ENCODE data around the gene DGCR2. TPM values are rescaled to one million over a fixed set of nuclear protein-coding genes. Genes with fewer than 3 reads are reported as not detected.

DGCR2 gene
- polyA plus RNA-seq, 1 donor from 2014 or later, result 67.1 TPM

DNA sequence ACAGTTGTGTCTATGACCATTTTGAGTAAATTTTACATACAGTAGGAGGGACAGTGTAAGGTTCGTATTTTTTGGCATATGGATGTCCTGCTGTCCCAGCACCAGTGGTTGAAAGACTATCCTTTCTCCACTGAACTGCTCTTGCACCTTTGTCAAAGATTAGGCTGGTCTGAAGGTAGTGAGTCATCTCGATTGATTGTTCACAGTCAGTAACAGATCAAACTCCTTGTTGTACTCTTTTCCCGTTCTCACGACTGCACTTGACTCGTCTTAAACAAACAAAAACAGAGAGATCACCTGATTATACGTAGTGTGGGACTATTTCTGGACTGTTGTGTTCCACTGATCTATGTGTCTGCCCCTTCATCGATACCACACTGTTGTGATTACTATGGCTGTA lies 77.1 kb downstream of the DGCR2 start:
- Histone ChIP-seq H3K36me3 (ENCODE audit: insufficient read depth, low read length) (no peaks in the 10 kb centered on the region), H3K4me2 (ENCODE audit: low read length) (no peak overlapping the region), H3F3A (ENCODE audit: insufficient read depth, low read length, poor library complexity, severe bottlenecking) (no peaks in the 10 kb centered on the region), H3K9me2 (ENCODE audit: insufficient read depth, low read length) (no peaks in the 10 kb centered on the region), H3K9me3 (ENCODE audit: low read length) (no peaks in the 10 kb centered on the region), H4K20me1 (ENCODE audit: insufficient read depth) (no peaks in the 10 kb centered on the region), H3K27ac (ENCODE audit: low read length) (no peak overlapping the region), H3K79me2 (replicated peaks; ENCODE audit: insufficient read depth, low read length) (no peaks in the 10 kb centered on the region), H2AFZ (ENCODE audit: low read depth, low read length) (no peak overlapping the region), H3K9ac (ENCODE audit: low read length) (no peak overlapping the region), H3K4me3 (ENCODE audit: low read length) (no peak overlapping the region), H3K27me3 (ENCODE audit: insufficient read depth, low read depth, low read length) (no peaks in the 10 kb centered on the region)
- TF ChIP-seq RAD21 (conservative IDR thresholded peaks at IDR 0.05) (no peak), TAF1 (IDR thresholded peaks at IDR 0.05; ENCODE audit: low read depth) (no peak), EP300 (conservative IDR thresholded peaks at IDR 0.05; ENCODE audit: poor library complexity, severe bottlenecking) (no peak), CTCF (IDR thresholded peaks at IDR 0.05; ENCODE audit: poor library complexity, severe bottlenecking) (no peak), SMC3 (conservative IDR thresholded peaks at IDR 0.05; ENCODE audit: poor library complexity) (no peak), MXI1 (conservative IDR thresholded peaks at IDR 0.05; ENCODE audit: poor library complexity, severe bottlenecking) (no peak), EZH2 (IDR thresholded peaks at IDR 0.05; ENCODE audit: borderline replicate concordance, insufficient read depth, low read length, poor library complexity, severe bottlenecking) (no peak), POLR2AphosphoS5 (IDR thresholded peaks at IDR 0.05) (no peak)
- TF ChIP-seq, protein P1, sequence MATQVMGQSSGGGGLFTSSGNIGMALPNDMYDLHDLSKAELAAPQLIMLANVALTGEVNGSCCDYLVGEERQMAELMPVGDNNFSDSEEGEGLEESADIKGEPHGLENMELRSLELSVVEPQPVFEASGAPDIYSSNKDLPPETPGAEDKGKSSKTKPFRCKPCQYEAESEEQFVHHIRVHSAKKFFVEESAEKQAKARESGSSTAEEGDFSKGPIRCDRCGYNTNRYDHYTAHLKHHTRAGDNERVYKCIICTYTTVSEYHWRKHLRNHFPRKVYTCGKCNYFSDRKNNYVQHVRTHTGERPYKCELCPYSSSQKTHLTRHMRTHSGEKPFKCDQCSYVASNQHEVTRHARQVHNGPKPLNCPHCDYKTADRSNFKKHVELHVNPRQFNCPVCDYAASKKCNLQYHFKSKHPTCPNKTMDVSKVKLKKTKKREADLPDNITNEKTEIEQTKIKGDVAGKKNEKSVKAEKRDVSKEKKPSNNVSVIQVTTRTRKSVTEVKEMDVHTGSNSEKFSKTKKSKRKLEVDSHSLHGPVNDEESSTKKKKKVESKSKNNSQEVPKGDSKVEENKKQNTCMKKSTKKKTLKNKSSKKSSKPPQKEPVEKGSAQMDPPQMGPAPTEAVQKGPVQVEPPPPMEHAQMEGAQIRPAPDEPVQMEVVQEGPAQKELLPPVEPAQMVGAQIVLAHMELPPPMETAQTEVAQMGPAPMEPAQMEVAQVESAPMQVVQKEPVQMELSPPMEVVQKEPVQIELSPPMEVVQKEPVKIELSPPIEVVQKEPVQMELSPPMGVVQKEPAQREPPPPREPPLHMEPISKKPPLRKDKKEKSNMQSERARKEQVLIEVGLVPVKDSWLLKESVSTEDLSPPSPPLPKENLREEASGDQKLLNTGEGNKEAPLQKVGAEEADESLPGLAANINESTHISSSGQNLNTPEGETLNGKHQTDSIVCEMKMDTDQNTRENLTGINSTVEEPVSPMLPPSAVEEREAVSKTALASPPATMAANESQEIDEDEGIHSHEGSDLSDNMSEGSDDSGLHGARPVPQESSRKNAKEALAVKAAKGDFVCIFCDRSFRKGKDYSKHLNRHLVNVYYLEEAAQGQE (IDR thresholded peaks at IDR 0.05; ENCODE audit: borderline replicate concordance), result no peak

DNA sequence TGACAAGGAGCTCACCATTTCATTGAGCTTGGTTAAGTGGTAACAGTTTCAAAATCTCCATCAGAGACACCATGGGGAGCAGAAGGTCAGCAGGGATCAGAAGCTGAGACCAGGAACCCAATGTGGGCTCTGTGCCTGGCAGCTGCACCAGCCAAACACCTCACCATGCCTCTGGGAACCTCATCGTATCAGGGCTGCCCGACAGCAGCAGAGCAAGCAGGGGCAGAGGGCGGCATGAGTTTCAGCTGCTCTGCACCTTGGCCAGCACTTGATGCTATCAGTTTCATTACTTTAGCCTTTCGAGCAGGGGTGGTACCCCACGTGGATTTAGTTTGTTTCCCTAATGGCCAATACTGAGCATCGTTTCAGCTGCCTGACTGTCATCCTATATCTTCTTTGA lies 77.8 kb downstream of the DGCR2 start:
- no peaks in the 10 kb centered on the region for H3K27me3 ChIP-seq (ENCODE audit: insufficient read depth, low read depth, low read length)
- no peaks in the 10 kb centered on the region for H3K79me2 ChIP-seq (replicated peaks; ENCODE audit: insufficient read depth, low read length)
- no peaks in the 10 kb centered on the region for H3K9me2 ChIP-seq (ENCODE audit: insufficient read depth, low read length)

More for the DNA sequence above, 77.8 kb downstream of the DGCR2 start:
- H3K36me3 ChIP-seq (ENCODE audit: insufficient read depth, low read length), result no peaks in the 10 kb centered on the region
- no peaks in the 10 kb centered on the region for H3K9me3 ChIP-seq (ENCODE audit: low read length)
- no peak overlapping the region for H3K4me2 ChIP-seq (ENCODE audit: low read length)
- H3K27ac ChIP-seq (ENCODE audit: low read length), result no peak overlapping the region
- TF ChIP-seq, protein P1 (IDR thresholded peaks at IDR 0.05; ENCODE audit: borderline replicate concordance), result no peak
- TF ChIP-seq EP300 (conservative IDR thresholded peaks at IDR 0.05; ENCODE audit: poor library complexity, severe bottlenecking) (no peak), MXI1 (conservative IDR thresholded peaks at IDR 0.05; ENCODE audit: poor library complexity, severe bottlenecking) (no peak), CTCF (IDR thresholded peaks at IDR 0.05; ENCODE audit: poor library complexity, severe bottlenecking) (no peak), SMC3 (conservative IDR thresholded peaks at IDR 0.05; ENCODE audit: poor library complexity) (no peak), POLR2AphosphoS5 (IDR thresholded peaks at IDR 0.05) (no peak), RAD21 (conservative IDR thresholded peaks at IDR 0.05) (no peak)
- H3K9ac ChIP-seq (ENCODE audit: low read length), result no peak overlapping the region
- no peaks in the 10 kb centered on the region for H3F3A ChIP-seq (ENCODE audit: insufficient read depth, low read length, poor library complexity, severe bottlenecking)
- no peaks in the 10 kb centered on the region for H4K20me1 ChIP-seq (ENCODE audit: insufficient read depth)
- H2AFZ ChIP-seq (ENCODE audit: low read depth, low read length), result no peak overlapping the region
- no peak overlapping the region for H3K4me3 ChIP-seq (ENCODE audit: low read length)
